HepG2 (cell line): ENCODE results near the gene TNRC18. TPM values are rescaled to one million over a fixed set of nuclear protein-coding genes. Genes with fewer than 3 reads are reported as not detected.

ENCODE experiments used
- ATAC-seq: fragments of 200-7000 bp; cut with Tn5 transposase; 3 replicates; pipeline ENCODE4 v1.9.1; 2020; ENCODE audit warnings: mild to moderate bottlenecking, moderate library complexity
- BruUV-seq: library from RNA; stranded (reverse); fragments of 400-500 nt; replicated peaks from 2 replicates; lab custom pipeline; 2021; lab: Mats Ljungman, UMichigan
- CTCF ChIA-PET: fragments of 300-600 bp; formaldehyde crosslinking; extraction: SDS; loops from one replicate; lab custom pipeline; 2021; ENCODE audit warnings: low total read pairs, inconsistent platforms, low intra/inter-chr PET ratio; lab: Yijun Ruan, JAX
- POLR2A ChIA-PET: fragments of 350-600 bp; sonication (Branson Sonifier 250); formaldehyde crosslinking; loops from one replicate; lab custom pipeline; 2020; ENCODE audit warnings: antibody characterized with exemption, inconsistent platforms; lab: Yijun Ruan, JAX
- DNase-seq: peaks from one replicate; pipeline ENCODE4 v3.0.0-alpha.2; 2015; ENCODE audit warnings: low spot score
- FAIRE-seq: peaks from 3 replicates; lab custom pipeline; 2011; peaks lifted over from hg19 to GRCh38; lab: Jason Lieb, UNC
- H2AFZ ChIP-seq: one replicate; pipeline ENCODE4 v1.6.1; 2011; ENCODE audit warnings: low read length, inconsistent platforms
- H3K27ac ChIP-seq: fragments of 300-600 bp; 3 replicates; pipeline ENCODE4 v1.8.0; 2011; ENCODE audit warnings: mixed run types, mild to moderate bottlenecking, mixed read lengths, low read length, inconsistent platforms; ENCODE audit not compliant: insufficient read depth; ENCODE audit errors: extremely low read length
- H3K27me3 ChIP-seq, 2 experiments: fragments of 200-600 bp in 1 of 2; 2 replicates in 1 of 2; 3 replicates in 1 of 2; pipeline versions ENCODE4 v1.6.0 to v1.8.0; 2011; ENCODE audit warnings: low read length in 2 of 2, mild to moderate bottlenecking in 2 of 2, moderate library complexity in 2 of 2, inconsistent platforms in 1 of 2; ENCODE audit not compliant: insufficient read depth in 2 of 2, control insufficient read depth in 1 of 2
- H3K36me3 ChIP-seq, 2 experiments: fragments of 200-600 bp in 1 of 2; replicated peaks in 1 of 2; 2 replicates in 1 of 2; 3 replicates in 1 of 2; pipeline versions ENCODE4 v1.5.1 to v1.8.0; 2011; ENCODE audit warnings: low read length in 2 of 2, inconsistent platforms in 1 of 2; ENCODE audit not compliant: insufficient read depth in 2 of 2, control insufficient read depth in 1 of 2
- H3K4me1 ChIP-seq: 2 replicates; pipeline ENCODE4 v1.5.1; 2012; ENCODE audit warnings: low read length, inconsistent platforms; ENCODE audit not compliant: insufficient read depth
- H3K4me2 ChIP-seq: 2 replicates; pipeline ENCODE4 v1.6.0; 2011; ENCODE audit warnings: low read depth, low read length, inconsistent platforms
- H3K4me3 ChIP-seq, 3 experiments: fragments of 200-600 bp in 1 of 3; sonication (generic), shearing (Covaris generic) in 1 of 3; replicated peaks in 1 of 3; 2 replicates each; pipeline ENCODE4 v1.5.1; 2011 to 2016; ENCODE audit warnings: low read length in 3 of 3, inconsistent platforms in 2 of 3, low read depth in 2 of 3, mild to moderate bottlenecking in 2 of 3, control low read depth in 1 of 3, mixed read lengths in 1 of 3; ENCODE audit not compliant: insufficient read depth in 1 of 3
- H3K79me2 ChIP-seq: one replicate; pipeline ENCODE4 v1.6.1; 2011; ENCODE audit warnings: low read length, inconsistent platforms; ENCODE audit not compliant: insufficient read depth
- H3K9ac ChIP-seq: 2 replicates; pipeline ENCODE4 v1.6.0; 2011; ENCODE audit warnings: mild to moderate bottlenecking, low read depth, low read length, inconsistent platforms; ENCODE audit not compliant: insufficient read depth
- H3K9me3 ChIP-seq: 2 replicates; pipeline ENCODE4 v1.5.1; 2012; ENCODE audit warnings: mild to moderate bottlenecking, low read length
- H4K20me1 ChIP-seq: 2 replicates; pipeline ENCODE4 v1.6.0; 2011; ENCODE audit warnings: inconsistent platforms, mild to moderate bottlenecking, low read length, moderate library complexity; ENCODE audit not compliant: insufficient read depth
- FOXP4 ChIP-seq: sonication (generic); formaldehyde crosslinking; IDR thresholded peaks from 2 replicates; pipeline ENCODE4 v1.4.0; 2020; ENCODE audit warnings: missing genetic modification reagents
- HOXA5 ChIP-seq: sonication (generic); formaldehyde crosslinking; IDR thresholded peaks from 2 replicates; pipeline ENCODE4 v1.4.0; 2020; ENCODE audit warnings: missing genetic modification reagents
- JDP2 ChIP-seq: sonication (generic); formaldehyde crosslinking; IDR thresholded peaks from 2 replicates; pipeline ENCODE4 v1.8.1; 2022; ENCODE audit warnings: missing genetic modification reagents, borderline replicate concordance
- PBX3 ChIP-seq: sonication (generic); formaldehyde crosslinking; IDR thresholded peaks from 2 replicates; pipeline ENCODE4 v1.8.1; 2023; ENCODE audit warnings: missing genetic modification reagents, inconsistent platforms, borderline replicate concordance
- SMARCE1 ChIP-seq: fragments of 450-650 bp; IDR thresholded peaks from 2 replicates; pipeline ENCODE4 v1.6.1; 2017; ENCODE audit warnings: borderline replicate concordance
- SNAPC5 ChIP-seq: sonication (generic); formaldehyde crosslinking; IDR thresholded peaks from 2 replicates; pipeline ENCODE4 v1.8.1; 2023; ENCODE audit warnings: mild to moderate bottlenecking, missing genetic modification reagents, borderline replicate concordance
- TRAFD1 ChIP-seq: sonication (generic); formaldehyde crosslinking; IDR thresholded peaks from 2 replicates; pipeline ENCODE4 v1.5.1; 2020; ENCODE audit warnings: missing genetic modification reagents, mild to moderate bottlenecking, borderline replicate concordance
- ZNF530 ChIP-seq: sonication (generic); formaldehyde crosslinking; IDR thresholded peaks from 2 replicates; pipeline ENCODE4 v1.5.0; 2020; ENCODE audit warnings: low read depth, mild to moderate bottlenecking, missing genetic modification reagents
- ZNF557 ChIP-seq: sonication (generic); formaldehyde crosslinking; IDR thresholded peaks from 2 replicates; pipeline ENCODE4 v1.4.0; 2020; ENCODE audit warnings: missing genetic modification reagents
- ZNF678 ChIP-seq: sonication (generic); formaldehyde crosslinking; IDR thresholded peaks from 2 replicates; pipeline ENCODE4 v1.4.0; 2020; ENCODE audit warnings: mild to moderate bottlenecking, missing genetic modification reagents
- ZNF713 ChIP-seq: sonication (generic); formaldehyde crosslinking; IDR thresholded peaks from 2 replicates; pipeline ENCODE4 v1.4.0; 2020; ENCODE audit warnings: mild to moderate bottlenecking, missing genetic modification reagents
- ZNF761 ChIP-seq: sonication (generic); formaldehyde crosslinking; conservative IDR thresholded peaks from 2 replicates; pipeline ENCODE4 v1.4.0; 2020; ENCODE audit warnings: mild to moderate bottlenecking, missing genetic modification reagents
- ZNF792 ChIP-seq: IDR thresholded peaks from 2 replicates; pipeline ENCODE4 v1.6.1; 2016
- WGBS: methylation state at CpG from one replicate; pipeline ENCODE4 v1.1.6; 2017; ENCODE audit warnings: low lambda C conversion rate; 5-methylcytosine and 5-hydroxymethylcytosine counted together
- in situ Hi-C: cut with HindIII; loops from 2 replicates; pipeline ENCODE4 v1.10.0; 2017; ENCODE audit warnings: low pct_unique_long_range_greater_than_20kb; ENCODE audit not compliant: extremely low pct_ligation_motif_present
- intact Hi-C: fragments of 100-400 bp; cut with micrococcal nuclease; formaldehyde crosslinking; loops from one replicate; pipeline ENCODE4 v1.10.0; 2022; ENCODE audit not compliant: unreplicated experiment
- polyA plus RNA-seq, 8 experiments: library from polyadenylated mRNA; depleted of rRNA in 3 of 8; stranded (reverse) in 7 of 8; unstranded in 1 of 8; fragments of >200 nt; fragmentation: Illumina TruSeq in 4 of 8; extraction: Trizol in 4 of 8; gene quantifications; 2 replicates each; pipeline versions ENCODE4 v1.2.1 to v1.2.3, GENCODE V29; 2011 to 2016; ENCODE audit warnings: low read depth in 4 of 8, missing spikeins in 1 of 8, mixed read lengths in 1 of 8; ENCODE audit not compliant: insufficient read depth in 1 of 8
- total RNA-seq, 5 experiments: library from RNA; depleted of rRNA; stranded (reverse); fragments of >200 nt; fragmentation: Illumina TruSeq; extraction: Trizol; gene quantifications; 2 replicates each; pipeline ENCODE4 v1.2.3, GENCODE V29; 2016; ENCODE audit warnings: low read depth in 1 of 5

TNRC18 gene
- total and polyA plus RNA-seq, 2 of the 13 experiments (the other 11 are each of a cell fraction or from before 2014, with no cell fraction given) = 11.7 to 17.4 TPM

- BruUV-seq = no TSS peak
- peaks cover 22% of the 10 kb centered on the region for H3K79me2 ChIP-seq
- WGBS = 96% methylated on average over 23 of the region's 23 CpGs
- DNase-seq (no peak), FAIRE-seq (no peak), ATAC-seq (no peak)
- no peak overlapping the region for H3K27ac ChIP-seq
- H4K20me1 ChIP-seq = peaks cover 43% of the 10 kb centered on the region; the same call in 1 of the 2 replicates
- ChIA-PET POLR2A (no interaction called here), CTCF (no interaction called here)
- H3K36me3 ChIP-seq = peaks cover 43 to 57% of the 10 kb centered on the region in 2 experiments
- in situ Hi-C loops (no loop called here), intact Hi-C loops (no loop called here)
- H3K4me2 ChIP-seq = no peak overlapping the region
- no peak overlapping the region for H2AFZ ChIP-seq
- no peaks in the 10 kb centered on the region for H3K9me3 ChIP-seq
- no peak overlapping the region for H3K9ac ChIP-seq
- no peak overlapping the region for H3K4me3 ChIP-seq
- H3K27me3 ChIP-seq = no peaks in the 10 kb centered on the region
- no peaks in the 10 kb centered on the region for H3K4me1 ChIP-seq
- TF ChIP-seq ZNF557 (CRISPR knock-in tag) = no peak
- TF ChIP-seq FOXP4 (CRISPR knock-in tag) = no peak
- no peak for TF ChIP-seq ZNF678
- no peak for TF ChIP-seq PBX3 (CRISPR knock-in tag)
- no peak for TF ChIP-seq ZNF761 (CRISPR knock-in tag)
- no peak for TF ChIP-seq ZNF792
- no peak for TF ChIP-seq TRAFD1 (CRISPR knock-in tag)
- no peak for TF ChIP-seq ZNF530 (CRISPR knock-in tag)
- TF ChIP-seq SMARCE1 = no peak
- no peak for TF ChIP-seq JDP2 (CRISPR knock-in tag)
- TF ChIP-seq HOXA5 (CRISPR knock-in tag) = no peak
- TF ChIP-seq ZNF713 (CRISPR knock-in tag) = no peak
- TF ChIP-seq SNAPC5 = no peak
Observed at GRCh38 chr7:5350600-5351385, 72.8 kb downstream of the TNRC18 start.
